Activated CD8-positive, alpha-beta memory T cell treated with anti-CD3 and anti-CD28 coated beads, Interleukin-2, amount 50 U/mL, for 4 hours (primary cell): Measurements from ENCODE around the gene SLC1A2.

Experiments
- DNase-seq: peaks from one replicate; pipeline ENCODE4 v3.0.0-alpha.2; 2020

Gene SLC1A2

GRCh38 chr11:35419184-35419829 lies at the start of gene SLC1A2:
TSS of gene SLC1A2 (minus strand) at chr11:35419558. CDS start at chr11:35418966, 592 bp downstream.
- no peak for DNase-seq

GRCh38 chr11:35466058-35466457 lies 46.7 kb upstream of the SLC1A2 start:
- no peak for DNase-seq

GRCh38 chr11:35464308-35464707 lies 45.0 kb upstream of the SLC1A2 start:
- no peak for DNase-seq

GRCh38 chr11:35463331-35463751 lies 44.0 kb upstream of the SLC1A2 start:
- DNase-seq, result no peak

GRCh38 chr11:35461917-35462538 lies 42.7 kb upstream of the SLC1A2 start:
- DNase-seq, result no peak

DNA sequence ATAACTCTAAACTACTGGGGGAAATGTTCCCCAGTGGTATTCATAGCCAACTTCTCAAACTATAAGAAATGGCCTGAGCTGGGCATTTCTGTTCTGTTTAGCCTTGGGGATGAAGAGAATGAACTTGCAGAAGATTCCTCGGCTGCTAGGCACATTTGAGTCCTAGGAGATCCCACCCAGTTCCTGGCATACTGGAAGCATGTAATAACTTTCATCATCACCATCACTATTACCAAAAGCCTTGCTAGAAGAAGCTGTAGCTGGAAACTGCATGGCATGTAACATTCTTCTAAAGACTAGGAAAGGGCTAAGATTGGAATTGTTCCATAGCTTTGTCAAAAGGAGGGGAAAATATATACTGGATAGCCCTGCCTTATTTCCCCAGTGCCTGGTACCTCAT lies 40.1 kb upstream of the SLC1A2 start:
- DNase-seq, result no peak

DNA sequence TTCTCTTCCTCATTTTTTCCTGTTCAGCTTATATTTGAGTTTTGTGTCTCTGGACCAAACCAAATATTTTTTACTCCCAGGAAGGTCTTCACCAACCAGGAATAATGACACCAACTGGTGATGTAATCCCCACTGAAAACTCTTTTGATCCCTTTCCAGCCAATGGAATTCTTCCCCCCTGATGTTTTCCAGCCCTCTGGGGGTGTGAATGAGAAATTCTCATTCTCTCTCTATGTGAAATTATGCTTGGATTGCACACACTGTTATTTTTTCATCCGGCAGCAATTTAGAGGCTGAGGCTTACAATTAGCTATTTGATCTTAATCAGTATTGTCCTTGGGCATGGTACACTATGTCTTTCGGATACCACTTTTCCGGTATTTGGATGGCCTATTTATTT lies 39.5 kb upstream of the SLC1A2 start:
- no peak for DNase-seq

GRCh38 chr11:35454362-35454761 lies 35.0 kb upstream of the SLC1A2 start:
- no peak for DNase-seq

- DNase-seq, result no peak
Observed at GRCh38 chr11:35436581-35437250, 17.4 kb upstream of the SLC1A2 start.

- DNase-seq, result no peak
Observed at GRCh38 chr11:35433588-35433987, 14.2 kb upstream of the SLC1A2 start.

- no peak for DNase-seq
Observed at GRCh38 chr11:35432464-35432863, 13.1 kb upstream of the SLC1A2 start.

DNA sequence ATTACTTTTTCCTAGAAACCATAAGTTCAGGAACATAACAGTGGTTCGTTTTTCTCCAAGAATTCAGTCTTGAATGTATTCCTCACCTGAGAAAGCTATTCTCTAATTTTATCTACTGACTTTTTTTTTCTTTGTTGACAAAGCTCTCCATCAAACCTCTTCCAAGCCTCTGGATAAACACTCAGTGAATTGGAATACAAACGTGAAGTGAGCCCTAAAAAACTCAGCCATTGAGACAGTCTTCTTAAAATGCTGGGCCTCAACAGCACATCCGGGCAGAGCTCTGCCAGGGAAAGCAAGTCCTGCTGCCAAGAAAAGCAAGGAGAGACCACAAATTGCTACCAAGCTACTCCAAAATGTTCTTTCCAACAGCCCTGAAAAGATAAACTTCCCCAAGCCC lies 7.7 kb upstream of the SLC1A2 start:
- DNase-seq, result no peak

DNA sequence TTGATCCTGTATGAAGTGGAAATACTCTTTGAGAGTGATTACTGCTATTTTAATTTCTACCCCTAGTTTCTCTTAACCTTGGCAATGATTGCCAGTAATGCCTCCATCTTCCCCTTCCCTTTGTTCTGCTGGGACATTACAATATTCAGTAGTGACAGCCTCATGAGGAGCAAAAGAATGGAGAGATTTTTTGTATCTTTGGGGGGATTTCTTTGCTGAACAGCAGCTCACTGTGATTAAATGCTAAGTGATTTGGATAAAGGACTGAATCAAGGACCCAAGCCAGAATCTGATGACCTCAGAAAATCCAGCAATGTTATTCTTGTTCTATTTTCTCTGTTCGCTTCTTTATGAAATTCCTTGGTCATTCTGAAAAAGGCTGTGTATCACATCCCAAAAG lies 7.0 kb upstream of the SLC1A2 start:
- DNase-seq, result no peak

DNA sequence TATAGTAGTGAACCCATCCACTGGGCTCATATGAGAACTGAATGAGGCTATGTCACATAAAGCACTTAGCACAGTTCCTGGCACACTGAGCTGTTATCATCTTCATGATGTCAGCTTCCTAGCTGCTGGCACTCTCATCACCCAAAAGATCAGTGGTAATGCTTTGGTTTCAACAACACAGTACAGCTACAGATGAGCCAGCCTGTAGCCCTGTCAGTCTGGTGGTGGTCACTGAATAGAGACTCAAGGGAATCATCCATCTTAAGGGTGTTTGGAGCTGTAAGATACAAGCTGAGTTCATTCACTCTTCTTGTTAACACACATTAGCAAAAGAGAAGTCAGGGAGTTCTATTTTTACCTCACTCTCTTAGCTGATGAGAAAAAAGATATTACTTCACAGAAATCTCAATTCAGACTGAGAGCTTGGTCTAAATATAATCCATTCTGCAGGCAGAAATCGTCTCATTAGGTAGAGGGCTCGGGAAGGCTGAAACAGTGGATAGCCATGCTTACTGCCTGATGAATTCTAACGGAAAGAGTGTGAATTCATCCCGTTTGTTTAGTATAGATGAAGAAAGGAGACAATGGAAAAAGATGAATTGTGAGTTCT lies 6.3 kb upstream of the SLC1A2 start:
- no peak for DNase-seq

GRCh38 chr11:35424157-35424940 lies 5.0 kb upstream of the SLC1A2 start:
- no peak for DNase-seq

GRCh38 chr11:35420371-35420770 lies 1.0 kb upstream of the SLC1A2 start:
- DNase-seq, result no peak

DNA sequence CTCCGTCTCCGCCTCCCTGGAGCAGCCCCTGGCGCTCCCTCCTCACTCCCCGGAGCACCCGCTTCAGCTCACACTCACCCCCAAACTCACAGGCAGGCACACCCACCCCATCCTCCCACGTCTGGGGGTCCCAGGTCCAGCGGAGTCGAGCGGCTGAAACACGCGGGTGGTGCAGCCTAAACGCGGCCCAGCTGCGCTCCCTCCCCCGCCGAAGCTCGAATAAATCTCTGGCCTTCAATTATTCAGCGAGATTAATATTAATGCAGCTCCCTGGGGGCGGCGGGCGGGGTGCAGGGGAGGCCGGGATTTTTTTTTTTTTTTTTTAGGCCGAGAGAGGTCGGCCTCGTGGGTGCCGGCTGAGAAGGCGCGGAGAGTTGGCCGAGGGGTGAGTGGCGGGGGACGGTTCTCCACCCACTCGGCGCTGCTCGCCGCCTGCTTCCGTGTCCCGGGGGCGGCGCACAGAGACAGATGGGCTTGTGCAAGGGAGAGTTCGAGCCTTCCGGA lies 524 bp upstream of the SLC1A2 start:
- DNase-seq, result no peak

DNA sequence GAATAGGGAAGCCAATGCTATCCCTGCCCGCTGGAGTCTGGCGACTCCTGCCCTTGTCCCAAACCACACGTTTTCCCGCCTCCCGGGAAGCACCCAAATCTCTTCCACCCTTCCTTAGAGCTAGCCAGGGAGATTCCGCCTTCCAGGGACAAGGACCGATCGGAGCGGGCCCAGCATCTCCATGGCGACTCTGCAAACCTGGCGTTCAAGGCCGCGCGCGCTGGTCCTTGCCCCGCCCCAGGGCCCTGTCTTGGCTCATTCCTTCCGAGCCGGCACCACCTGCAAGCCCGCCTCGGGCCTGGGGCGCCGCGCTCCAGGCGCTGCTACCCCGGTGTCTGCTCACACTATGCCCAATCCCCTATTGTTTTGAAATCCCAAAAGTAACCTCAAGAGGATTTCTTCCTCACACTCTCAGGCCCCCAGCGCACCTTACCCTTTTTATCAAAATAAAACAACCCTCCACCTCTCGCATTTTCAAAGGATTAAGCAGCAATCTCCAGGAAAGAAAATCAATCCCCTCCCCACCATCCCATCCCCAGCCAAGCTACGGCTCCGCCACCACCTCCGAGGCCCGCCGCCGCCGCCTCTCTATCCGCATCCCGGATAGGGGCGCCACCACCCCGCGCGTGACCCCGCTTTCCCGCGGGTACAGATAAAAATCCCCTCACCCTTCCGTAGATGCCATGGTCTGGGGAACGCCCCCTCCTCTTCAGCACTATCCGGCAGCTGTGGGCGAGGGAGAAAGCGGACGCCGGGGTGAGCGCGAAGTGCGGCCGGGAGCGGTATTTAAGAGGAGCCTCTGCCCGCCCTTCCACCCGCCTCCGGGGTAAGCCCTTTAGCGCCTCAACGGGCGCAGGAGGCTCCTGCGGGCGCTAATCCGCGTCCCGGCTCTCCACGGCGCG lies 825 bp downstream of the SLC1A2 start:
- DNase-seq, result no peak

GRCh38 chr11:35415487-35415886 lies 3.9 kb downstream of the SLC1A2 start:
- no peak for DNase-seq

GRCh38 chr11:35414776-35415175 lies 4.6 kb downstream of the SLC1A2 start:
- DNase-seq, result no peak

DNA sequence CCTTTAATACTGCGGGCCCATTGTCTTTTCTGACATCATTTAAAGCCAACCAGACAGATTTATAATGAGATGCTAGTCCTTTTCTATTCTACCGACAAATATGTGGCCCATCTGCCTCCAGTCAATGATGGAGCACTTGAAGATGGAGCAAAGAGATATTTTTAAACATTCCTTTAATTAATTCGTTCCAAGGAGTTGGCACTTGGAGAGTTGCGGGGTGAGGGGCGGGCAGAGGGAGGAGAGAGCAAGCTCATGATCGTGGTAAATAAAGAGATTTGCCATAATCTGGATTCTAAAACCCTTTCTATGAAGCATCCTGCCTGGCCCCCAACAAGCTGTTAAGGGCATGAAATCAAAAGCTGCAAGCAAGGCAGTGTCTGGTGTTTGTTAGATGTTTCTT lies 5.0 kb downstream of the SLC1A2 start:
- no peak for DNase-seq

- DNase-seq, result no peak
Observed at GRCh38 chr11:35413598-35413997, 5.8 kb downstream of the SLC1A2 start.
